DND-41 (cell line): ENCODE data around the gene SETDB1.

Experiments
- ATAC-seq: fragments of 200-7000 bp; cut with Tn5 transposase; 3 replicates; pipeline ENCODE4 v1.9.1; 2021; ENCODE audit warnings: low read depth; ENCODE audit not compliant: insufficient read depth
- DNase-seq: peaks from one replicate; pipeline ENCODE4 v3.0.0-alpha.2; 2020
- H2AFZ ChIP-seq: 2 replicates; pipeline ENCODE4 v1.6.0; 2012; ENCODE audit warnings: low read depth, low read length
- H3K27ac ChIP-seq: 2 replicates; pipeline ENCODE4 v1.5.1; 2012; ENCODE audit warnings: low read length, inconsistent platforms
- H3K27me3 ChIP-seq: fragments of 200-600 bp; sonication (generic); 2 replicates; pipeline ENCODE4 v1.6.0; 2012; ENCODE audit warnings: low read length, mild to moderate bottlenecking, inconsistent platforms; ENCODE audit not compliant: insufficient read depth, poor library complexity
- H3K36me3 ChIP-seq: 2 replicates; pipeline ENCODE4 v1.5.1; 2012; ENCODE audit warnings: low read length, inconsistent platforms; ENCODE audit not compliant: insufficient read depth
- H3K4me1 ChIP-seq: 2 replicates; pipeline ENCODE4 v1.5.1; 2012; ENCODE audit warnings: mild to moderate bottlenecking, low read length; ENCODE audit not compliant: insufficient read depth
- H3K4me2 ChIP-seq: 2 replicates; pipeline ENCODE4 v1.6.0; 2012; ENCODE audit warnings: mild to moderate bottlenecking, moderate library complexity, low read length, inconsistent platforms; ENCODE audit not compliant: insufficient read depth
- H3K4me3 ChIP-seq, 2 experiments: fragments of 200-600 bp in 1 of 2; shearing (Covaris generic) in 1 of 2; 2 replicates each; pipeline ENCODE4 v1.5.1; 2012 to 2016; ENCODE audit warnings: inconsistent platforms in 2 of 2, low read length in 2 of 2, mild to moderate bottlenecking in 2 of 2, low read depth in 1 of 2, moderate library complexity in 1 of 2
- H3K79me2 ChIP-seq: 2 replicates; pipeline ENCODE4 v1.6.0; 2012; ENCODE audit warnings: low read length, inconsistent platforms; ENCODE audit not compliant: insufficient read depth
- H3K9ac ChIP-seq: 2 replicates; pipeline ENCODE4 v1.6.0; 2012; ENCODE audit warnings: low read depth, mild to moderate bottlenecking, inconsistent platforms, low read length, moderate library complexity
- H3K9me3 ChIP-seq: 2 replicates; pipeline ENCODE4 v1.5.1; 2012; ENCODE audit warnings: low read length, moderate library complexity, mild to moderate bottlenecking, inconsistent platforms; ENCODE audit not compliant: insufficient read depth, severe bottlenecking
- H4K20me1 ChIP-seq: 2 replicates; pipeline ENCODE4 v1.6.0; 2012; ENCODE audit warnings: low read length; ENCODE audit not compliant: insufficient read depth
- EZH2 ChIP-seq: IDR thresholded peaks from 3 replicates; pipeline ENCODE4 v1.6.1; 2012; ENCODE audit warnings: borderline replicate concordance, low read depth, mild to moderate bottlenecking, moderate library complexity, low read length, inconsistent platforms; ENCODE audit not compliant: severe bottlenecking
- TF ChIP-seq, protein P1 (sequence below): IDR thresholded peaks from 2 replicates; pipeline ENCODE4 v1.5.1; 2012; ENCODE audit warnings: borderline replicate concordance, low read length, moderate library complexity, mild to moderate bottlenecking; ENCODE audit not compliant: poor library complexity, severe bottlenecking; ENCODE audit errors: extremely low read depth

SETDB1 gene

DNA sequence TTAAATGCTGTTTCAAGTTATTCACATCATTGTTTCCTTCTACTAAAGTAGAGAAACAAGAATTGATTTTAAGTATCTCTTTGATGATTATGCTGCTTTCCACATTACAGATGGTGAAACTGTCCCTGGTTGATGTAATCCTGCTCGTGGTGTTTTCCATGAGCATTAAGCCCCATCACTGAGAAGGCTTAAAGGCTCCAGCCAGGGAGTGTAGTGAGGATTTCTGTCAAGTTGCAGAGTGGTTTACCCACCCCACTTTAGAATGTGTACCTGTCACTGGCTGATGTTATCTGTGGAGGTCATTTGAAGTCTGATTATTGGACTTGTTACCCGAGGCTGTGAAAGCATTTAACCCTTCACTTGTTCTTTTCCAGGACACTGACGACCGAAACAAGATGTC, 35.6 kb downstream of the SETDB1 start:
- H4K20me1 ChIP-seq = no peaks in the 10 kb centered on the region
- no peaks in the 10 kb centered on the region for H3K9me3 ChIP-seq
- peaks cover 91% of the 10 kb centered on the region for H3K36me3 ChIP-seq
- H3K4me2 ChIP-seq = no peak overlapping the region
- no peak overlapping the region for H3K27ac ChIP-seq
- H3K4me1 ChIP-seq = no peaks in the 10 kb centered on the region
- H3K79me2 ChIP-seq = no peaks in the 10 kb centered on the region
- no peak overlapping the region for H2AFZ ChIP-seq
- H3K27me3 ChIP-seq = no peaks in the 10 kb centered on the region
- no peak overlapping the region for H3K9ac ChIP-seq
- DNase-seq (no peak), ATAC-seq (no peak)
- H3K4me3 ChIP-seq = no peak overlapping the region
- no peak for TF ChIP-seq EZH2
- TF ChIP-seq, protein P1, sequence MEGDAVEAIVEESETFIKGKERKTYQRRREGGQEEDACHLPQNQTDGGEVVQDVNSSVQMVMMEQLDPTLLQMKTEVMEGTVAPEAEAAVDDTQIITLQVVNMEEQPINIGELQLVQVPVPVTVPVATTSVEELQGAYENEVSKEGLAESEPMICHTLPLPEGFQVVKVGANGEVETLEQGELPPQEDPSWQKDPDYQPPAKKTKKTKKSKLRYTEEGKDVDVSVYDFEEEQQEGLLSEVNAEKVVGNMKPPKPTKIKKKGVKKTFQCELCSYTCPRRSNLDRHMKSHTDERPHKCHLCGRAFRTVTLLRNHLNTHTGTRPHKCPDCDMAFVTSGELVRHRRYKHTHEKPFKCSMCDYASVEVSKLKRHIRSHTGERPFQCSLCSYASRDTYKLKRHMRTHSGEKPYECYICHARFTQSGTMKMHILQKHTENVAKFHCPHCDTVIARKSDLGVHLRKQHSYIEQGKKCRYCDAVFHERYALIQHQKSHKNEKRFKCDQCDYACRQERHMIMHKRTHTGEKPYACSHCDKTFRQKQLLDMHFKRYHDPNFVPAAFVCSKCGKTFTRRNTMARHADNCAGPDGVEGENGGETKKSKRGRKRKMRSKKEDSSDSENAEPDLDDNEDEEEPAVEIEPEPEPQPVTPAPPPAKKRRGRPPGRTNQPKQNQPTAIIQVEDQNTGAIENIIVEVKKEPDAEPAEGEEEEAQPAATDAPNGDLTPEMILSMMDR = no peak

DNA sequence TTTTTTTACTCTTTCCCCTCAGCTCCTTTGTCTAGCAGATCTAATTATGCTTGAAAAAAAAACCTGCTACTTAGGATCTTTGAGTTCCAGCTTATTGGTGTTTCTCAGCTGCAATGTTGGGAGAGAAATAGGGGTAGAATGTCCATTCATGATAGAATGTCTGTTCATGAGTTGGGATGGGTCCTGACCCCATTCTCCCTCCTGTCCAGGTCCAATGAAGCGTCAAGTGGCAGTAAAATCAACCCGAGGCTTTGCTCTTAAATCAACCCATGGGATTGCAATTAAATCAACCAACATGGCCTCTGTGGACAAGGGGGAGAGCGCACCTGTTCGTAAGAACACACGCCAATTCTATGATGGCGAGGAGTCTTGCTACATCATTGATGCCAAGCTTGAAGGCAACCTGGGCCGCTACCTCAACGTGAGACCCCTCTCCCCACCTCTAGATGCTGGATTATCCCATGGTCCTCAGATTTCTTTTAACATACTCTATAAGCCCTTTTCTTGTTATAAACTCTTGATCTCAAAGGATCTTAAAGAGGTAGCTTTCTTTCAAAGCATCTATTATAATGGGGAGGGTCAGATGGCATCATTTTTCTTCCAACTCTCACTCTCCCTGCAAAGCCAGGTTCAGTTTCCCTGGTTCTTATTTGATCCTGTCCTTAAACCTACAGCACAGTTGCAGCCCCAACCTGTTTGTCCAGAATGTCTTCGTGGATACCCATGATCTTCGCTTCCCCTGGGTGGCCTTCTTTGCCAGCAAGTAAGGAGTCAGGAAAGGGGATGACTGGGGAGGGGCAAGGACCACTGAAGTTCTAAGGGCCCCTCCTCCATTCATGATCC, 37.4 kb downstream of the SETDB1 start:
- no peaks in the 10 kb centered on the region for H3K4me1 ChIP-seq
- no peaks in the 10 kb centered on the region for H3K27me3 ChIP-seq
- H3K9ac ChIP-seq = no peak overlapping the region
- peaks cover 7% of the 10 kb centered on the region for H4K20me1 ChIP-seq
- no peaks in the 10 kb centered on the region for H3K9me3 ChIP-seq
- ATAC-seq = no peak
- TF ChIP-seq, protein P1 = no peak
- TF ChIP-seq EZH2 = no peak
- no peak overlapping the region for H3K4me2 ChIP-seq
- H2AFZ ChIP-seq = no peak overlapping the region
- no peak overlapping the region for H3K27ac ChIP-seq
- H3K36me3 ChIP-seq = peaks cover 95% of the 10 kb centered on the region
- no peak overlapping the region for H3K4me3 ChIP-seq
- no peak for DNase-seq
- H3K79me2 ChIP-seq = peaks cover 4% of the 10 kb centered on the region; the same call in 1 of the 2 replicates

DNA sequence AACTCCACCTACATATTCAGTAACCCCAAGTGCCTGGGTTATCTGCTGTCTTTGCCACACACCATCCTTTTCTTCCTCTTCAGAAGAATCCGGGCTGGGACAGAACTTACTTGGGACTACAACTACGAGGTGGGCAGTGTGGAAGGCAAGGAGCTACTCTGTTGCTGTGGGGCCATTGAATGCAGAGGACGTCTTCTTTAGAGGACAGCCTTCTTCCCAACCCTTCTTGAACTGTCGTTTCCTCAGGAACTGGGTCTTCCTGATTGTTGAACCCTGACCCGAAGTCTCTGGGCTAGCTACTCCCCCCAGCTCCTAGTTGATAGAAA, 38.0 kb downstream of the SETDB1 start:
- no peaks in the 10 kb centered on the region for H3K27me3 ChIP-seq
- no peak for DNase-seq

More for the DNA sequence above, 38.0 kb downstream of the SETDB1 start:
- H3K27ac ChIP-seq = no peak overlapping the region
- H3K36me3 ChIP-seq = peaks cover 95% of the 10 kb centered on the region
- H3K9me3 ChIP-seq = no peaks in the 10 kb centered on the region
- H3K9ac ChIP-seq = no peak overlapping the region
- peaks cover 10% of the 10 kb centered on the region for H3K79me2 ChIP-seq
- peaks cover 13% of the 10 kb centered on the region for H4K20me1 ChIP-seq
- no peak overlapping the region for H2AFZ ChIP-seq
- no peak overlapping the region for H3K4me2 ChIP-seq
- ATAC-seq = no peak
- H3K4me3 ChIP-seq = no peak overlapping the region
- TF ChIP-seq, protein P1 = no peak
- TF ChIP-seq EZH2 = no peak
- no peaks in the 10 kb centered on the region for H3K4me1 ChIP-seq
